ENCODE measurements around the gene MRPS33. TPM values are rescaled to one million over a fixed set of nuclear protein-coding genes. Genes with fewer than 3 reads are reported as not detected.

MRPS33 gene
- total and polyA plus RNA-seq, 2 experiments from 2014 or later: 24.0 to 70.7 TPM

DNA sequence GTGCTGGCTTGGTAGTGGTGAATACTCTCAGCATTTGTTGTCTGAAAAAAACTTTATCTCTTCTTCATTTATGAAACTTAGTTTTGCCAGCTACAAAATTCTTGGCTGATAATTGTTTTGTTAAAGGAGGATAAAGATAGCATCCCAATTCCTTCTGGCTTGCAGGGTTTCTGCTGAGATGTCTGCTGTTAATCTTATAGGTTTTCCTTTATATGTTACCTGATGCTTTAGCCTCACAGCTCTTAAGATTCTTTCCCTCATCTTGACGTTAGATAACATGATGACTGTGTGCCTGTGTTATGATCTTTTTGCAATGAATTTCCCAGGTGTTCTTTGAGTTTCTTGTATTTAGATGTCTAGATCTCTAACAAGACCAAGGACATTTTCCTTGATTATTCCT, 9.9 kb upstream of the MRPS33 start:
- H3K4me1 ChIP-seq (ENCODE audit: insufficient read depth): no peaks in the 10 kb centered on the region
- no peak overlapping the region for H3K4me2 ChIP-seq (ENCODE audit: unreplicated experiment)
- whole genome bisulfite sequencing, 2 experiments (ENCODE audit: low coverage in 1 of 2, low lambda C conversion rate in 2 of 2, missing lambda C conversion rate in 2 of 2): 24 to 55% methylated on average over 1 of the region's 1 CpG
- H4K20me1 ChIP-seq (ENCODE audit: insufficient read depth): no peaks in the 10 kb centered on the region
- no peak overlapping the region for H3K9ac ChIP-seq
- H3K9me3 ChIP-seq (ENCODE audit: low read depth): no peaks in the 10 kb centered on the region
- in situ Hi-C loops (cut with MboI): loop anchor here (25.0 kb wide), 1 partner anchor 512 kb away; no protein-coding TSS in a partner anchor
- H3K9me2 ChIP-seq (ENCODE audit: insufficient read depth): no peaks in the 10 kb centered on the region
- no peaks in the 10 kb centered on the region for H3F3A ChIP-seq (ENCODE audit: insufficient read depth)
- no peak for DNase-seq
- no peaks in the 10 kb centered on the region for H3K79me2 ChIP-seq (ENCODE audit: insufficient read depth)
- H3K4me3 ChIP-seq: no peak overlapping the region
- H3K36me3 ChIP-seq (ENCODE audit: low read depth): no peaks in the 10 kb centered on the region
- no peaks in the 10 kb centered on the region for H3K27me3 ChIP-seq (replicated peaks; ENCODE audit: insufficient read depth)
- TF ChIP-seq EZH2 (IDR thresholded peaks at IDR 0.05; ENCODE audit: insufficient read depth, poor library complexity, severe bottlenecking) (no peak), EZH2phosphoT487 (IDR thresholded peaks at IDR 0.05; ENCODE audit: insufficient read depth, low read depth) (no peak)
- no peak overlapping the region for H3K27ac ChIP-seq
- no peak overlapping the region for H2AFZ ChIP-seq

DNA sequence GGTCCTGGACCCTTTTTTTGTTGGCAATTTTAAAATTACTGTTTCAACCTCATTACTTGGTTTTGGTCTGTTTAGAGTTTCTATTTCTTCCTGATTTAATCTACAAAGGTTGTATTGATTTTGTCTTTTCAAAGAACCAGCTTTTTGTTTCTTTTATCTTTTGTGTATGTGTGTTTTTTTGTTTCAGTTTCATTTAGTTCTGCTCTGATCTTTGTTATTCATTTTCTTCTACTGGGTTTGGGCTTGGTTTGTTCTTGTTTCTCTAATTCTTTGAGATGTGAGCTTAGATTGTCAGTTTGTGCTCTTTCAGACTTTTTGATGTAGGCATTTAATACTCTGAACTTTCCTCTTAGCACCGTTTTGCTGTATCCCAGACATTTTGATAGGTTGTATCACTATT, 8.5 kb upstream of the MRPS33 start:
- Histone ChIP-seq H3K36me3 (ENCODE audit: low read depth) (no peaks in the 10 kb centered on the region), H3K9ac (no peak overlapping the region), H3K27me3 (replicated peaks; ENCODE audit: insufficient read depth) (no peaks in the 10 kb centered on the region), H4K20me1 (ENCODE audit: insufficient read depth) (no peaks in the 10 kb centered on the region), H3K9me2 (ENCODE audit: insufficient read depth) (no peaks in the 10 kb centered on the region), H3F3A (ENCODE audit: insufficient read depth) (no peaks in the 10 kb centered on the region), H3K9me3 (ENCODE audit: low read depth) (no peaks in the 10 kb centered on the region), H3K79me2 (ENCODE audit: insufficient read depth) (no peaks in the 10 kb centered on the region), H3K4me2 (ENCODE audit: unreplicated experiment) (no peak overlapping the region), H3K4me3 (no peak overlapping the region), H3K4me1 (ENCODE audit: insufficient read depth) (no peaks in the 10 kb centered on the region), H3K27ac (no peak overlapping the region), H2AFZ (no peak overlapping the region)
- 0 to 6% methylated on average over 1 of the region's 1 CpG for WGBS, 2 experiments (ENCODE audit: low coverage in 1 of 2, low lambda C conversion rate in 2 of 2, missing lambda C conversion rate in 2 of 2)
- in situ Hi-C loops (cut with MboI): loop anchor here (25.0 kb wide), 1 partner anchor 511 kb away; no protein-coding TSS in a partner anchor
- TF ChIP-seq EZH2phosphoT487 (IDR thresholded peaks at IDR 0.05; ENCODE audit: insufficient read depth, low read depth) (no peak), EZH2 (IDR thresholded peaks at IDR 0.05; ENCODE audit: insufficient read depth, poor library complexity, severe bottlenecking) (no peak)
- DNase-seq: no peak

DNA sequence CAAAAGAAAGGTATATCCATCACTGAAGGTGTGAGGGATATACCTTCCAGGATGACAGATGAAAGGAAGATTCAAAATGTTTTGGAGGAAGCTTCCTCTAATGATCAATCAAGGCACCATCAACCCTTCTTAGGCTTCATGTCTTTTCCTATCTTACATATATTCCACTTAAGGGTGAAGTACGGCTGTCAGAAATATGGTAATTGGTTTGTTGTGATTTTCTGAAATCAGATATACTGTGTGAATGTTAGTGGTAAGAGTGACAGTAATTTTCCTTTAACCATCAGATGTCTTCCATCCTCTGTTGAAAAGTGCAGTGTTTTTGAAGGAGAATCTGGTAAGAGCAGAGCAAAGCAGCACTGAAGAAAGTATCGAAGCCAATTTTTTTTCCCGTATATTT, 2.8 kb upstream of the MRPS33 start:
- peaks cover 14% of the 10 kb centered on the region for H3K79me2 ChIP-seq (ENCODE audit: insufficient read depth)
- no peaks in the 10 kb centered on the region for H3K9me2 ChIP-seq (ENCODE audit: insufficient read depth)
- no peak overlapping the region for H3K9ac ChIP-seq
- no peak overlapping the region for H3K27ac ChIP-seq
- no peaks in the 10 kb centered on the region for H3K36me3 ChIP-seq (ENCODE audit: low read depth)
- H2AFZ ChIP-seq: no peak overlapping the region
- no peak overlapping the region for H3K4me2 ChIP-seq (ENCODE audit: unreplicated experiment)
- no peaks in the 10 kb centered on the region for H4K20me1 ChIP-seq (ENCODE audit: insufficient read depth)
- in situ Hi-C loops (cut with MboI): loop anchor here (25.0 kb wide), 1 partner anchor 505 kb away; no protein-coding TSS in a partner anchor
- H3K27me3 ChIP-seq (replicated peaks; ENCODE audit: insufficient read depth): no peaks in the 10 kb centered on the region
- H3K4me1 ChIP-seq (ENCODE audit: insufficient read depth): peaks cover 11% of the 10 kb centered on the region
- WGBS, 2 experiments (ENCODE audit: low coverage in 1 of 2, low lambda C conversion rate in 2 of 2, missing lambda C conversion rate in 2 of 2): 68 to 71% methylated on average over 3 of the region's 3 CpGs
- no peak overlapping the region for H3K4me3 ChIP-seq
- TF ChIP-seq EZH2phosphoT487 (IDR thresholded peaks at IDR 0.05; ENCODE audit: insufficient read depth, low read depth) (no peak), EZH2 (IDR thresholded peaks at IDR 0.05; ENCODE audit: insufficient read depth, poor library complexity, severe bottlenecking) (no peak)
- H3K9me3 ChIP-seq (ENCODE audit: low read depth): no peaks in the 10 kb centered on the region
- peaks cover 12% of the 10 kb centered on the region for H3F3A ChIP-seq (ENCODE audit: insufficient read depth)
- DNase-seq: no peak

DNA sequence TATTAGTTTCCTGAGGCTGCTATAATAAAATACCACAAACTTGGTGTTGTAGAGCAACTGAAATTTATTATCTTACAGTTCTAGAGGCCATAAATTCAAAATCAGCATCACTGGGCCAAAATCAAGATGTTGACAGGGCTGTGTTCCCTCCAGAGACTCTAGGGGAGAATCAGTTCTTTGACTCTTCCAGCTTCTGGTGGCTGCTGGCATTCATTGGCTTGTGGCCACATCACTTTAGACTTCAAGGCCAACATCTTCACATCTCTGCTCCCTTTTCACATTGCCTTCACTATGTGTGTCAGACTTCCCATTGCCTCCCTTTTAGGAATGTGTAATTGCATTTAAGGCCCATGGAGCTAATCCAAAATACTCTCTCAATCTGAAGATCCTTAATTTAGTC, 1.6 kb upstream of the MRPS33 start:
- no peak overlapping the region for H3K9ac ChIP-seq
- H3K9me3 ChIP-seq (ENCODE audit: low read depth): no peaks in the 10 kb centered on the region
- no peak overlapping the region for H3K27ac ChIP-seq
- H3F3A ChIP-seq (ENCODE audit: insufficient read depth): peaks cover 16% of the 10 kb centered on the region
- no peak for DNase-seq
- H3K4me2 ChIP-seq (ENCODE audit: unreplicated experiment): no peak overlapping the region
- no peak for TF ChIP-seq EZH2 (IDR thresholded peaks at IDR 0.05; ENCODE audit: insufficient read depth, poor library complexity, severe bottlenecking)
- no peak for TF ChIP-seq EZH2phosphoT487 (IDR thresholded peaks at IDR 0.05; ENCODE audit: insufficient read depth, low read depth)
- H3K79me2 ChIP-seq (ENCODE audit: insufficient read depth): peaks cover 20% of the 10 kb centered on the region
- H3K9me2 ChIP-seq (ENCODE audit: insufficient read depth): no peaks in the 10 kb centered on the region
- H3K4me3 ChIP-seq: no peak overlapping the region
- no peak overlapping the region for H2AFZ ChIP-seq
- no peaks in the 10 kb centered on the region for H3K27me3 ChIP-seq (replicated peaks; ENCODE audit: insufficient read depth)
- peaks cover 16% of the 10 kb centered on the region for H3K4me1 ChIP-seq (ENCODE audit: insufficient read depth)
- in situ Hi-C loops (cut with MboI): loop anchor here (25.0 kb wide), 1 partner anchor 504 kb away; no protein-coding TSS in a partner anchor
- no peaks in the 10 kb centered on the region for H4K20me1 ChIP-seq (ENCODE audit: insufficient read depth)
- no peaks in the 10 kb centered on the region for H3K36me3 ChIP-seq (ENCODE audit: low read depth)

DNA sequence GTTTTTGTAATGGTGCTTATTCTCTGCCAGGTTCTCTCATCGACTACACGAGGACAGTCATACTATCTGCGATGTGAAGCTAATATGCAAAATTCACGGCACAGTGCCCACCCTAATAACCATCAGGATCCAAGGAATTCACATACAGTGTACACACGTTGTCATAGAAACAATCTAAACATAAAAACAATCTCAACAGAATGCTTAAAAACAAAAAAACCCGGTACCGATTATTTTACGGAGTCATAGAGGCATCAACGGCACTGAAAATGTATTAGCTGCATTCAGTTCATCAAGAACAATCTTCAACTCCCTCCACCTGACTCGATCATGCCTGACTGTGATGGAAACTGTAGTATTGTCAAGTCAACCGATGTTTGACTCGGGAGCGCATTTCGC, 628 bp downstream of the MRPS33 start:
- TF ChIP-seq EZH2 (IDR thresholded peaks at IDR 0.05; ENCODE audit: insufficient read depth, poor library complexity, severe bottlenecking) (no peak), EZH2phosphoT487 (IDR thresholded peaks at IDR 0.05; ENCODE audit: insufficient read depth, low read depth) (no peak)

More for the DNA sequence above, 628 bp downstream of the MRPS33 start:
- H3K9ac ChIP-seq: peak overlapping the region; percentile 90
- H3K9me3 ChIP-seq (ENCODE audit: low read depth): no peaks in the 10 kb centered on the region
- peaks cover 16% of the 10 kb centered on the region for H3K4me1 ChIP-seq (ENCODE audit: insufficient read depth)
- H3K36me3 ChIP-seq (ENCODE audit: low read depth): peaks cover 5% of the 10 kb centered on the region; the same call in 1 of the 2 replicates
- peak; percentile 70 for DNase-seq
- H3F3A ChIP-seq (ENCODE audit: insufficient read depth): peaks cover 16% of the 10 kb centered on the region
- in situ Hi-C loops (cut with MboI): loop anchor here (25.0 kb wide), 1 partner anchor 502 kb away; no protein-coding TSS in a partner anchor
- H3K27ac ChIP-seq: peak overlapping the region; percentile 81
- peak overlapping the region; percentile 97 for H2AFZ ChIP-seq
- H3K79me2 ChIP-seq (ENCODE audit: insufficient read depth): peaks cover 34% of the 10 kb centered on the region
- H4K20me1 ChIP-seq (ENCODE audit: insufficient read depth): no peaks in the 10 kb centered on the region
- H3K4me2 ChIP-seq (ENCODE audit: unreplicated experiment): peak overlapping the region; percentile 81
- H3K9me2 ChIP-seq (ENCODE audit: insufficient read depth): no peaks in the 10 kb centered on the region
- 0 to 1% methylated on average over 14 of the region's 14 CpGs for WGBS, 2 experiments (ENCODE audit: low coverage in 1 of 2, low lambda C conversion rate in 2 of 2, missing lambda C conversion rate in 2 of 2)
- H3K4me3 ChIP-seq: peak overlapping the region; percentile 82
- no peaks in the 10 kb centered on the region for H3K27me3 ChIP-seq (replicated peaks; ENCODE audit: insufficient read depth)

All from GM23248 (cell line).